A549 (cell line): ENCODE measurements around the gene POLR2H. TPM values are rescaled to one million over a fixed set of nuclear protein-coding genes. Genes with fewer than 3 reads are reported as not detected.

Source experiments
- ATAC-seq, 2 experiments: fragments of 200-7000 bp in 1 of 2; fragments of >200 bp in 1 of 2; cut with Nextera tagmentation in 1 of 2; cut with Tn5 transposase in 1 of 2; 3 replicates each; pipeline versions ENCODE4 v1.8.0 to v1.9.1; 2018 to 2020; ENCODE audit warnings: mild to moderate bottlenecking in 1 of 2, moderate library complexity in 1 of 2
- CTCF ChIA-PET: fragments of 300-600 bp; sonication (Branson Sonifier 250); formaldehyde crosslinking; extraction: SDS; loops from one replicate; lab custom pipeline; 2021; ENCODE audit warnings: antibody characterized with exemption, inconsistent platforms; lab: Yijun Ruan, JAX
- POLR2A ChIA-PET: fragments of 350-600 bp; formaldehyde crosslinking; extraction: SDS; loops from one replicate; lab custom pipeline; 2021; ENCODE audit warnings: antibody characterized with exemption, inconsistent platforms; lab: Yijun Ruan, JAX
- DNase-seq, 2 experiments: peaks; one replicate each; pipeline versions ENCODE4 v3.0.0 to v3.0.0-alpha.2; 2011 to 2016; ENCODE audit warnings: low read depth in 1 of 2, low spot score in 1 of 2
- FAIRE-seq: peaks from 2 replicates; lab custom pipeline; 2011; peaks lifted over from hg19 to GRCh38; lab: Jason Lieb, UNC
- H3K27ac ChIP-seq, 2 experiments: fragments of >200 bp; sonication (Bioruptor Twin); formaldehyde crosslinking; 3 replicates each; pipeline ENCODE4 v1.5.1; 2016 to 2017
- H3K4me1 ChIP-seq: fragments of >200 bp; sonication (Bioruptor Twin); formaldehyde crosslinking; 3 replicates; pipeline ENCODE4 v1.6.1; 2016
- H3K4me2 ChIP-seq: fragments of >200 bp; sonication (Bioruptor Twin); formaldehyde crosslinking; 3 replicates; pipeline ENCODE4 v1.6.1; 2016
- H3K4me3 ChIP-seq: fragments of >200 bp; sonication (Bioruptor Twin); formaldehyde crosslinking; 3 replicates; pipeline ENCODE4 v1.5.1; 2016
- H3K9me3 ChIP-seq: fragments of >200 bp; sonication (Bioruptor Twin); formaldehyde crosslinking; 3 replicates; pipeline ENCODE4 v1.6.1; 2016
- ATOH8 ChIP-seq: fragments of 250-450 bp; sonication (Bioruptor Pico); IDR thresholded peaks from 2 replicates; pipeline ENCODE4 v1.5.0; 2020; ENCODE audit warnings: low read depth, mild to moderate bottlenecking, moderate library complexity
- BCL3 ChIP-seq: fragments of >200 bp; sonication (Bioruptor Twin); formaldehyde crosslinking; IDR thresholded peaks from 3 replicates; pipeline ENCODE4 v1.6.1; 2016
- CEBPB ChIP-seq, 2 experiments: fragments of >200 bp in 1 of 2; sonication (Bioruptor Twin) in 1 of 2; formaldehyde crosslinking in 1 of 2; IDR thresholded peaks; 2 replicates each; pipeline ENCODE4 v1.6.1; 2012 to 2016
- CHD2 ChIP-seq: fragments of 150-350 bp; IDR thresholded peaks from 2 replicates; pipeline ENCODE4 v1.6.1; 2014; ENCODE audit warnings: low read length; ENCODE audit not compliant: partially characterized antibody
- CHD4 ChIP-seq: fragments of 200-600 bp; sonication (generic); IDR thresholded peaks from 2 replicates; pipeline ENCODE4 v1.6.1; 2016; ENCODE audit warnings: antibody characterized with exemption, mild to moderate bottlenecking, borderline replicate concordance
- E2F6 ChIP-seq: IDR thresholded peaks from 2 replicates; pipeline ENCODE4 v1.6.1; 2012; ENCODE audit warnings: low read depth, borderline replicate concordance
- EHMT2 ChIP-seq: fragments of 200-600 bp; sonication (generic); IDR thresholded peaks from 2 replicates; pipeline ENCODE4 v1.6.1; 2016; ENCODE audit warnings: antibody characterized with exemption, low read depth, mild to moderate bottlenecking, moderate library complexity
- ELK1 ChIP-seq: fragments of 150-350 bp; IDR thresholded peaks from 2 replicates; pipeline ENCODE4 v1.6.1; 2014; ENCODE audit warnings: low read depth, mild to moderate bottlenecking, low read length
- FOSL2 ChIP-seq, 2 experiments: fragments of 450-650 bp in 1 of 2; fragments of >200 bp in 1 of 2; sonication (Bioruptor Twin) in 1 of 2; formaldehyde crosslinking; IDR thresholded peaks; 2 replicates each; pipeline versions ENCODE4 v1.5.0 to v1.6.1; 2016 to 2020; ENCODE audit warnings: mild to moderate bottlenecking in 1 of 2, moderate library complexity in 1 of 2
- GATA3 ChIP-seq: IDR thresholded peaks from 2 replicates; pipeline ENCODE4 v1.6.1; 2012; ENCODE audit warnings: borderline replicate concordance
- HMGXB4 ChIP-seq: fragments of 250-450 bp; sonication (Bioruptor Pico); IDR thresholded peaks from 2 replicates; pipeline ENCODE4 v1.5.0; 2021; ENCODE audit warnings: mild to moderate bottlenecking, moderate library complexity, borderline replicate concordance
- MYC ChIP-seq: IDR thresholded peaks from 2 replicates; pipeline ENCODE4 v1.6.1; 2012; ENCODE audit warnings: mild to moderate bottlenecking, inconsistent platforms, low read length, improper control_type of control experiment, borderline replicate concordance
- NPAS2 ChIP-seq: fragments of 250-450 bp; sonication (Bioruptor Pico); IDR thresholded peaks from 2 replicates; pipeline ENCODE4 v1.8.0; 2022; ENCODE audit warnings: mild to moderate bottlenecking, moderate library complexity, borderline replicate concordance
- NR3C1 ChIP-seq: fragments of >200 bp; sonication (Bioruptor Twin); formaldehyde crosslinking; IDR thresholded peaks from 3 replicates; pipeline ENCODE4 v1.6.1; 2017
- REST ChIP-seq: fragments of 200-600 bp; sonication (generic); IDR thresholded peaks from 2 replicates; pipeline ENCODE4 v1.6.1; 2016; ENCODE audit warnings: antibody characterized with exemption, mild to moderate bottlenecking, moderate library complexity
- RNF2 ChIP-seq: fragments of 200-600 bp; sonication (generic); IDR thresholded peaks from 2 replicates; pipeline ENCODE4 v1.6.1; 2016; ENCODE audit warnings: low read depth, mild to moderate bottlenecking, antibody characterized with exemption, moderate library complexity, borderline replicate concordance
- TFCP2L1 ChIP-seq: fragments of 250-450 bp; sonication (Bioruptor Pico); IDR thresholded peaks from 2 replicates; pipeline ENCODE4 v1.5.0; 2021; ENCODE audit warnings: mild to moderate bottlenecking
- ZC3H11A ChIP-seq: fragments of 450-650 bp; IDR thresholded peaks from 2 replicates; pipeline ENCODE4 v1.6.1; 2014; ENCODE audit warnings: antibody characterized with exemption, mild to moderate bottlenecking
- WGBS: methylation state at CpG from one replicate; pipeline ENCODE4 v1.1.6; 2017; ENCODE audit errors: missing lambda C conversion rate; 5-methylcytosine and 5-hydroxymethylcytosine counted together
- polyA plus RNA-seq, 4 experiments: library from polyadenylated mRNA; depleted of rRNA in 3 of 4; stranded (reverse); fragments of >200 nt; fragmentation: RNase III in 1 of 4; extraction: RNeasy Plus Mini Kit Qiagen cat#74134 plus additional on column Dnase treatment in 1 of 4; gene quantifications; 2 replicates in 3 of 4; 3 replicates in 1 of 4; pipeline ENCODE4 v1.2.3, GENCODE V29; 2011 to 2017

POLR2H gene
- polyA plus RNA-seq, 2 of the 4 experiments (the other 2 are of a cell fraction) = 104 to 127 TPM

- TF ChIP-seq ATOH8 (CRISPR knock-in tag) (no peak), TFCP2L1 (CRISPR knock-in tag) (no peak), CHD2 (no peak), ZC3H11A (no peak)
Measured at GRCh38 chr3:184315543-184315867, 46.0 kb upstream of the POLR2H start (continued).

GRCh38 chr3:184315871-184316661, 45.4 kb upstream of the POLR2H start:
- ATAC-seq (no peak), FAIRE-seq (no peak), DNase-seq (no peak)
- POLR2A ChIA-PET = no interaction called here
- CTCF ChIA-PET = interaction anchor here (0.9 to 1.0 kb wide), 3 partner anchors 10 to 29 kb away, joined by 3 read pairs; no protein-coding TSS in a partner anchor
- WGBS = 19% methylated on average over 14 of the region's 16 CpGs
- Histone ChIP-seq H3K4me2 (peak overlapping the region; percentile 94), H3K4me3 (peak overlapping the region; percentile 86), H3K4me1 (peaks cover 49% of the 10 kb centered on the region), H3K9me3 (no peaks in the 10 kb centered on the region), H3K27ac (peak overlapping the region; percentile 100)
- TF ChIP-seq CEBPB (IDR thresholded peaks at IDR 0.05) = no peak
- TF ChIP-seq ELK1 = no peak
- no peak for TF ChIP-seq NR3C1
- TF ChIP-seq BCL3 = no peak
- TF ChIP-seq RNF2 = no peak
- no peak for TF ChIP-seq MYC
- no peak for TF ChIP-seq CHD4
- no peak for TF ChIP-seq FOSL2 (IDR thresholded peaks at IDR 0.05)
- TF ChIP-seq FOSL2 (CRISPR knock-in tag; IDR thresholded peaks at IDR 0.05) = no peak
- no peak for TF ChIP-seq EHMT2
- no peak for TF ChIP-seq ATOH8 (CRISPR knock-in tag)
- no peak for TF ChIP-seq HMGXB4 (CRISPR knock-in tag)
- no peak for TF ChIP-seq NPAS2
- TF ChIP-seq E2F6 = no peak
- TF ChIP-seq GATA3 = no peak
- no peak for TF ChIP-seq REST
